ENCODE results near the gene SUGP2.

Gene SUGP2

DNA sequence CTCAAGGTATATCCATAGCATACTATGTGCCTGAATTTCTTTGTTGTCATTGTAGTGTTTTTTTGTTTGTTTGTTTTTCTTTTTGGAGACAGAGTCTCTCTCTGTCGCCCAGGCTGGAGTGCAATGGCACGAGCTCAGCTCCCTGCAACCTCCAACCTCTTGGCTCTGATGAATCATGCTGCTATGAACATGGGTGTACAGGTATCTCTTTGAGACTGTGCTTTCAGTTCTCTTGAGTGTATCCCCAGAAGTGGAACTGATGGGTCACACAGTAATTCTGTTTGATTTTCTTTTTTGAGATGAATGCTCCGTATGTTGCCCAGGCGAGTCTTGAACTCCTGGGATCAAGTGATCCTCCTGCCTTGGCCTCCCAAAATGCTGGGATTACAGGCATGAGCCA, 16.8 kb upstream of the SUGP2 start:
- TF ChIP-seq, protein P1, sequence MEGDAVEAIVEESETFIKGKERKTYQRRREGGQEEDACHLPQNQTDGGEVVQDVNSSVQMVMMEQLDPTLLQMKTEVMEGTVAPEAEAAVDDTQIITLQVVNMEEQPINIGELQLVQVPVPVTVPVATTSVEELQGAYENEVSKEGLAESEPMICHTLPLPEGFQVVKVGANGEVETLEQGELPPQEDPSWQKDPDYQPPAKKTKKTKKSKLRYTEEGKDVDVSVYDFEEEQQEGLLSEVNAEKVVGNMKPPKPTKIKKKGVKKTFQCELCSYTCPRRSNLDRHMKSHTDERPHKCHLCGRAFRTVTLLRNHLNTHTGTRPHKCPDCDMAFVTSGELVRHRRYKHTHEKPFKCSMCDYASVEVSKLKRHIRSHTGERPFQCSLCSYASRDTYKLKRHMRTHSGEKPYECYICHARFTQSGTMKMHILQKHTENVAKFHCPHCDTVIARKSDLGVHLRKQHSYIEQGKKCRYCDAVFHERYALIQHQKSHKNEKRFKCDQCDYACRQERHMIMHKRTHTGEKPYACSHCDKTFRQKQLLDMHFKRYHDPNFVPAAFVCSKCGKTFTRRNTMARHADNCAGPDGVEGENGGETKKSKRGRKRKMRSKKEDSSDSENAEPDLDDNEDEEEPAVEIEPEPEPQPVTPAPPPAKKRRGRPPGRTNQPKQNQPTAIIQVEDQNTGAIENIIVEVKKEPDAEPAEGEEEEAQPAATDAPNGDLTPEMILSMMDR (IDR thresholded peaks at IDR 0.05; ENCODE audit: control extremely low read depth, extremely low read depth, low read depth, missing control alignments), result no peak
- DNase-seq (ENCODE audit: extremely low spot score), result no peak
- ChIA-PET POLR2A (no interaction called here), CTCF (interaction anchor here (1.3 kb wide), 1 partner anchor 10 kb away, joined by 3 read pairs; no protein-coding TSS in a partner anchor)

GRCh38 chr19:19049406-19049805, 16.1 kb upstream of the SUGP2 start:
- ChIA-PET POLR2A (no interaction called here), CTCF (interaction anchor here (1.5 kb wide), 1 partner anchor 126 kb away, joined by 6 read pairs; no protein-coding TSS in a partner anchor)
- TF ChIP-seq, protein P1 (IDR thresholded peaks at IDR 0.05; ENCODE audit: control extremely low read depth, extremely low read depth, low read depth, missing control alignments), result no peak
- DNase-seq (ENCODE audit: extremely low spot score), result no peak

- TF ChIP-seq, protein P1 (IDR thresholded peaks at IDR 0.05; ENCODE audit: control extremely low read depth, extremely low read depth, low read depth, missing control alignments), result no peak
- POLR2A ChIA-PET, result no interaction called here
- CTCF ChIA-PET, result no interaction called here
- DNase-seq (ENCODE audit: extremely low spot score), result no peak
These were observed 10.6 kb upstream of the SUGP2 start for GRCh38 chr19:19043881-19044280.

DNA sequence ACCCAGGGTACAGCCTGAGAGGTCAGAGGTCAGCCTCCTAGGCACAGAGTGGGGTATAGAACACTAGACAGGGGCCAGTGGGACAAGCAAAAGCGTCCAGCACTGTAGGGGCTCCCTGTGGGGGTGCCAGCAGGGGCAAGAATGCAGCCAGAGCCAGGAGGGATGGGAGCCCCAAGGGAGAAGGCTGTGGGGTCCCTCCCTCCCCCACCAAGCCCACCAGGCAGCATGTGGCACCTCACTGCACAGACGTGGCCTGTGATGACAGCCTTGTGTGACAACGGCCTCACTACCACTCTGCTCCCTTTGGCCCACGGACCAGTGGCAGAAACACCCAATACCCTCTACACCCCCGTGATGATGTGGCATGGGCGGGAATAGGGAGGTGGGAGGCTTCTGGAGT, 10.2 kb upstream of the SUGP2 start:
- POLR2A ChIA-PET, result no interaction called here
- no peak for DNase-seq (ENCODE audit: extremely low spot score)
- CTCF ChIA-PET, result no interaction called here

DNA sequence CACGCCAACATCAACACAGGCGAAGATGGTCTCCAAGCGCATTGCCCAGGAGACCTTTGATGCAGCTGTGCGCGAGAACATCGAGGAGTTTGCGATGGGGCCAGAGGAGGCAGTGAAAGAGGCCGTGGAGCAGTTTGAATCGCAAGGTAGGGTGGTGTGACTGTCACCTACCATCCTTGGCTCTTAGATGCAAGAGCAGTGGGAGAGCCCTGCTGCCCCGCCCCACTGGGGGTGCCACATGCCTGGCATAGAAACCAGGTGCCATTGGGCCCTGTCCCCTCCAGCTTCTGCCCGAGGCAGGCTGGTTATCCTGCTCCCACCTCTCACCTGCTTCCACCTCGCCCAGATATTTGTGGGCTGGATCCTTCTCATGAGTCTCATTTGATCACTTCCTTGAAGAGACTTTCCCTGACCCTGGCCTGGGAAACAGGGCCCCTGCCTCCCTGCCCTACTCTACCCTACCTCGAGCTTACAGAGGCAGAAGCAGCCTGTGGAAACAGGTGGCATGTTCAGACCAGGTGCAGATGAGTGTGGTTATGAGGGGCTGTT, 9.5 kb upstream of the SUGP2 start:
- ChIA-PET CTCF (interaction anchor here (1.4 kb wide), 1 partner anchor 20 kb away, joined by 5 read pairs; no protein-coding TSS in a partner anchor), POLR2A (no interaction called here)
- DNase-seq (ENCODE audit: extremely low spot score), result no peak
- TF ChIP-seq, protein P1 (IDR thresholded peaks at IDR 0.05; ENCODE audit: control extremely low read depth, extremely low read depth, low read depth, missing control alignments), result no peak

More for the DNA sequence above, 10.2 kb upstream of the SUGP2 start:
- TF ChIP-seq, protein P1 (IDR thresholded peaks at IDR 0.05; ENCODE audit: control extremely low read depth, extremely low read depth, low read depth, missing control alignments), result no peak

DNA sequence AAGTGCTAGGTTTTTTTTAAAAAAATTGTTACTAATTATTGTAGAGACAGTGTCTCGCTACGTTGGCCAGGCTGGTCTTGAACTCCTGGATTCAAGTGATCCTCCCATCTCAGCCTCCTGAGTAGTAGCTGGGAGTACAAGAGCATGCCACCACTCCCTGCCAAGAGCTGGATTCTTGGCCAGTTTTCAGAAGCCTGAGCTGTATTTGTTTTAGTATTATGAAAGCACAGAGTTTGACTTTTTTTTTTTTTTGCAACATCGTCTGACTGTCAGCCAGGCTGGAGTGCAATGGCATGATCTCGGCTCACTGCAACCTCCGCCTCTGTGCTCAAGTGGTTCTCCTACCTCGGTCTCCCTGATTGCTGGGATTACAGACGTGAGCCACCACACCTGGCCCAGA, 7.1 kb upstream of the SUGP2 start:
- DNase-seq (ENCODE audit: extremely low spot score), result no peak
- ChIA-PET CTCF (interaction anchor here (0.9 to 1.5 kb wide), 4 partner anchors 10 to 100 kb away, joined by 3 to 5 read pairs (median 4); no protein-coding TSS in a partner anchor), POLR2A (no interaction called here)
- TF ChIP-seq, protein P1 (IDR thresholded peaks at IDR 0.05; ENCODE audit: control extremely low read depth, extremely low read depth, low read depth, missing control alignments), result no peak
